GM19455 (cell line): ENCODE measurements around the gene EMC8.

Experiments
- ATAC-seq: cut with Tn5 transposase; IDR thresholded peaks from one replicate; pipeline ENCODE4 v1.9.1; 2021; ENCODE audit not compliant: unreplicated experiment

EMC8 gene

DNA sequence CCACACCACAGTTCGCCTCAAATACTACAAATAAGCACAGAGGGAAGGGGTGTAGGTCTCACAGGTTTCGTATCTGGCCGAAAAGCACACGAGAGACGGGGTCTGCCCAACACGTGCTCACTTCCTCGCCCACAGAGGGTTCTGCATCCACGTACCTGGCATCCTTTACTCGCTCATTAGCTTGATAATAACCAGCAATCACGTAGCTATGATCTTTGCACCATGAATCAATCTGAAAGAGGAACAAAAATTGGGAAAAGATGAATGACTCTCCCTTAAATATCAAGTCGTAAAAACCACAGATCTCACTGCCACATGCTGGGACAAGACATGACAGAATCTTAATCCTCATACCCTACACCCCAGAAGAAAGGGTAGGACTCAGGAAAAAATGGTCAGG, 10.5 kb downstream of the EMC8 start:
- ATAC-seq: no peak

DNA sequence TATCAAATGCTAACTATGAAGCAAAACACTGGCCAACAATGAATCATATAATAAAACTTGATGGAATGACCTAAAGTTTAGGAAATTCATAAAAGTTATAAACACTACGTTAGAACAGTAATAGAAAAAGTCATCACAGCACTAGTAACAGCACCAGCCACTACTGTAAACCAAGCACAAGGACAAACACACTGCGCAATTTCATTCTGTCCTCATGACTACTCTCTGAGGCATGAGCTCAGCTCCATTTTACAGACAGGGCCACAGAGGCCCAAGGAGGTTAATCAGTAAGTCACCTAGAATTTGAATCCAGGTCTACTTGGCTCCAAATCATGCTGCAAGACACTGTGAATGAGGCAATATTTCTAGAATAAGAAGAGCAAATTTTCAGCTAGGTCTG, 13.4 kb downstream of the EMC8 start:
- ATAC-seq: no peak

DNA sequence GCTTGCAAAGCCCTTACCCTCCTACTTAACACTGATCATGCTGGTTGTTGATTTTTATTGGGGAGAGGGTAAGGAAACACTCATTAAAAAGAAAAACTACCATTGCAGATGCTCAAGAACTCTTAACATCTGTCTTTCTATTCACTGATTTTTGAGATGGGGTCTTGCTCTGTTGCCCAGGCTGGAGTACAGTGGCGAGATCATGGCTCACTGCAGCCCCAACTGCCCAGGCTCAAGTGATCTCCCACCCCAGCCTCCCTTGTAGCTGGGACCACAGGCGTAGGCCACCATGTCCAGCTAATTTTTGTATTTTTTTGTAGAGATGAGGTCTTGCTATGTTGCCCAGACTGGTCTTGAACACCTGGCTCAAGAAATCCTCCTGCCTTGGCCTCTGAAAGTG, 14.5 kb downstream of the EMC8 start:
- ATAC-seq: no peak

DNA sequence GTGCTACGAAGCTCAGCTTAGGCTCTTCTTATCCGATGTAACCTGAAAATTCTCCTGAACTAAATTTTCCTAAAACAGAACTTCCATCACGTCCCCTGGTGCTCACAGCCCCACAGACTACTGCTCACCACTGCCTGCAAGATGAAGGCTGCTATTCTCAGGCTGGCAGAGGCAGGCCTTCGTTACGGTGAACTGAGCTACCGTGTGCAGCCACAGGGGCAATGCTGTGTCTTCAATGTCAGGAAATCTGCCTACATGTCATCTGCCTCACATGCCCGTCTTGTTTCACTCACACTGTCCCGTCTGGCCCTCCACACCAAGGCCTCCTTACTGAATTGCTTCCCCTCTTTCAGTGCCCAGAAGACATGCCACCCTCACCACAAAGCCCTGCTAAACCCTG, 15.9 kb downstream of the EMC8 start:
- no peak for ATAC-seq

DNA sequence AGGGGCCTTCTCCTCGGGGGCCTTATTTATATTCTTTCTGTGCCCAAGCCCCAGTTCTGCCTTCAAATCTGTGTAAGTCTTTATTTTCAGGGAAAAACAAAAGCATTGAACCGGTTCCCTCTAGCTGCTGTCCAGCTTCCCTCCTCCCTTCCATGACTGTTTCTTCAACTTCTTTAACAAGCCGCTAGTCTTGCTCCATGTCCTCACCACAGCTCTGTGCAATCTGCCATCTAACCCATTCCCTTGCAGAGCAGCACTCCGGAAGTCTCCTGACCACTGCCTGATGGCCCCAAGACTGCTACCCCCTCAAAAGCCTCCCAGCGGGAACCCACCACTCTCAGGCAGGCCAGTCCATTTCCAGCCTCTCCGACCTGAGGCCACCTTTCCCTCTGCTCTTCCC, 16.9 kb downstream of the EMC8 start:
- ATAC-seq: no peak

DNA sequence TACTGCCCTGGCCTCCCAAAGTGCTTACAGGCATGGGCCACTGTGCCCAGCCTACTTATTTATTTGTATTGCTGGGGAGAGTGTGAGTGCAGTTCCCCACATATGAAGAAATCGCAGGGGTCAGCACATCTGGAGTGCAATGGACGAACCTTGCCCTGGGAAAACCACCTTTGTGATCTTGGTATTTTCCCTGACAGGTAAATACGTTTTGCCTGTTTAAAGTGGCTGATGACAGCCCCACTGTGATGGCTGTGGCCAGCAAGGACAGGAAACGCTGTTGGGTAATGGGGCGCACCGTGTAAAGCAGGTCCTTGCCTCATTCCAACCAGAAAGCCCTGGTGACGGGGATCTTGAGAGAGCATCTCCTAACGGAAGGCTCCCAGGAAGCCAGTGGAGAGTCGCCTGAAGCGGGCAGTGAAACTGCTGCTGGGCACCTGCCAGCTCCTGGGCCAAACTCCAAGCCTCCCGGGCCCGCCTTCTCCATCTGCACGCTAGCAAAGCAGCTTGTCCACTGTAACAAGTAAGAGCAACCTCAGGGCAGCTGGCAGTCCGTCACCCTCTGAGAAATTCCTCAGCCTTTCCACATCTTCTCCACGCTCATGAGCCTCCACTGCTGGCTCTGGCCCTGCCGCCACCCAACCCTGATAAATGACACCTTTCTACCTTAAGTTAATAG, 17.5 kb downstream of the EMC8 start:
- no peak for ATAC-seq

DNA sequence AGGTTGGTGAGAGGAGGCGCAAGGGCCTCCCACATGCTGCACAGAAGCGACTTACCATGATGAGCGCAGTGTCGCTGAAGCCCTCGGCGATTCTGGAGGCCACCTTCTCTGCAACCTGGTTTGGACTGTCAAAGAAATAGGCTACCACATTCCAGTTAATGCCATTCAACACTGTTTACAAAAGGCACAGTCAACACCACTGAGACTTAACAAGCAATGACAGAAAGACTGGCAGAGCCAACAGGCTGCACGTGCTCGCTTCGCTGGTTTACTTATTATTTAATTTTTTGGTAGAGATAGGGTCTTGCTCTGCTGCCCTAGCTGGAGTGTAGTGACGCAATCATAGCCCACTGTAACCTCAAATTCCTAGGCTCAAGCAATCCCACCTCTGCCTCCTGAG, 18.2 kb downstream of the EMC8 start:
- no peak for ATAC-seq

DNA sequence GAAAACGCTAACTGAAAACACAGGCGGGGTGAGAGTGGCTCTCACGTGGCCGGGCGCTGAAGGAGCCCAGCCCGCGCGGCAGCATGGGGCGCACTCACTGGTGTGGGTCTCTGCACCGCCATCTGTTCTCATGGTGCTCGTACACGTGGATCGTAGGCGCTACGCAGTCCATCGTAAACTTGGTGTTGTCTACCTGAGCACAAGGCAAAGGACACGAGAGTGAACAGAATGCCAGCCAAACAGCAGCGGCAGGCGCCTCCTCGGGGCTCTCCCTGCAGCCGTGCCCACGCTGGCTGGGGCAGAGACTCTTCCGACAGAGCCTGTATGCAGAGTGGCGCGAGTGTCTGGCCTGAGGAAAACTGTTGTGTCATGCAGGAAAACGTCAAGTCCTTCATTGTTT, 19.1 kb downstream of the EMC8 start:
- ATAC-seq: no peak

DNA sequence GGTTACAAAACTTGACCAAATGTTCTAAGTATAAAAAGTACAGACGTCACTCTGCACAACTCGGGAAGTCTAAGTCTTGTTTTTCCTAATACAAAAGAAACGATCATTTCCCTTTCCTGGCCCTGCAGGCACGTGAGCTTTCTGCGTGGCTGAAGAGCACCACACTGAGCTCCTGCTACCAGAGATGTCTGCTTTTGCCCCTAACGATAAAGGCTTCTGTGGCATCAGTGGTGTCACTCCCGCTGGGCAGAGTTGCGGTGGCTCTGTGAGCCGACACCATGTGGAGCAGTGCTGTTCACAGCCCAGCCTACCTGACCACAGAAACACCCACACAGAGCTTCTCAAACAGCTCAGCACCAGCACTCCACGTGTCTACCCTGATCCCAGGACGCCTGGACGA, 20.5 kb downstream of the EMC8 start:
- ATAC-seq: no peak

DNA sequence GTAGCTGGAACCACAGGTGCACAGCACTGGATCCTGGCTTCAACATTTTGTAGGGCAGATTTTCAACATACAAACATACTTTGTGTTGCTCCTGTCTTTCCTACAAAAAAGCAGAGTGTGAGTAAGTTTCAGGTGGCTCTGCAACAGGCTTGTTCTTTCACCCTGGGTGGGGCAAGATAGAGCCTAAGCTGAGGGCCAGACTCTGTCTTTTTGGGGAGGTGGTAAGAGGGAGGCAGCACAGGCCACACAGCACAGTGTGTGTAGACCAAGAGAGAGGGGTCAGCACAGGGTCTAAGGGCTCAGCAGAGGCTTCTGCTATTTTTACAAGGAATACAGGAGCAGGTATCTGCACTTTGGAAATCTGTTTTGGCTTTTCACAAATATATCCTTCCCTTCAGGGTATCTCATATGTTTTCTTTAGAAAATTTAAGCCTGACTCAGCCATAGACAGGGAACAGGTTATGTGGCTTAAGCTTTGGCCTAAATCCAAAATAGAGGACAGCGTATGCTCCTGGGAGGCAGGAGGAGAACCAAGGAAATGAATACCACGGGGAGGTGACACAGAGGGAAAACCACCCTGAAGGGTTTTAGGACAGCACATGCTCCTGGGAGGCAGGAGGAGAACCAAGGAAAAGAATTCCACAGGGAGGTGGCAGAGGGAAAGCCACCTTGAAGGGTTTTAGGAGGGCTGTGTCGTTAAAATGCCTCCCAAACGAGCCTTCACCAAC, 21.6 kb downstream of the EMC8 start:
- no peak for ATAC-seq

DNA sequence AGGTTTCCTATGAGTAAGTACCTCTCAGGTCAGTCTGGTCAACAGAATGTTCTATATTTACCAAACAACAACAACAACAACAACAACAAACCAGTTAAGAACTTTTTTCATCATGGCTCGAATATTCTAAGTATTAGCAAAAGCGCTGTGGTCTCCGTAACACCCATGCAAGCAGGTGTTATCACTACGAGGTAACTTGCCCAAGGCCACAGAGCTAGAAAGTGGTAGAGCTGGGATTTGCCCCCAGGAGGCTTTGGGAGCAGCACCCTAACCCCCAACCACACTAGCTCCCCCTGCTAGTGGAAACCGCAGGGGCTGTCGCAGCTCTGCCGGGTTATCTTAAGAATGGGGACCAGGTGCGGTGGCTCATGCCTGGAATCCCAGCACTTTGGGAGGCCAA, 24.5 kb downstream of the EMC8 start:
- no peak for ATAC-seq

DNA sequence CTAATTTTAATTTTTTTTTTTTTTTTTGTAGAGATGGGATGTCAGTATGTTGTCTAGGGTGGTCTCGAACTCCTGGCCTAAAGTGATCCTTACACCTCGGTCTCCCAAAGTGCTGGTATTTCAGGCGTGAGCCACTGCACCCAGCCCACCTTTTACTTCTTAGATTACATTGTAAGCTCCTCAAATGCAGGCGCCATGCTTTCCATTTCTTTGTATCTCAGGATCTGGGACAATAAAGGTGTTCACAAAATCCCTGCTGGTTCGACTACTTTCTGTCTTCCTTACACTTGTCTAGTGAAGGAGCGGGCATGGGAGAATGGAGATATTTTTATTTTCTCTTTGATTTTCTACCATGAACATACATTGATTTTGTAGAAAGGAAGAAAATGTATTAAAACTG, 25.2 kb downstream of the EMC8 start:
- ATAC-seq: no peak

DNA sequence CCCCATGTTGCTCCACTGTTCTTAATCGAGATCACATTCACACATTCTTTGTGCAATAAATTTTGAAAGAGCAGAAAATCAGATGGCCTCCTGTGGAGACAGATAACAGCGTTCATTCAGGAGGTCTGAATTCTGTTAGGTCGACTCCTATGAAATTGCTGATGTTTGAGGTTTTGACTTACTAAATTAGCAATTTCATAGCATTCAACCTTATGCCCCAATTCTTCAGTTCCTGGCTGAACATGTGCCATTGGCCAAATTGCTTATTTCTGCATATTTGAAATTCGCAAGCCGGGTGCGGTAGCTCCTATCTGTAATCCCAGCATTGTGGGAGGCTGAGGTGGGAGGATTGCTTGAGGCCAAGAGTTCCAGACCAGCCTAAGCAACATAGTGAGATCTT, 26.3 kb downstream of the EMC8 start:
- ATAC-seq: no peak

DNA sequence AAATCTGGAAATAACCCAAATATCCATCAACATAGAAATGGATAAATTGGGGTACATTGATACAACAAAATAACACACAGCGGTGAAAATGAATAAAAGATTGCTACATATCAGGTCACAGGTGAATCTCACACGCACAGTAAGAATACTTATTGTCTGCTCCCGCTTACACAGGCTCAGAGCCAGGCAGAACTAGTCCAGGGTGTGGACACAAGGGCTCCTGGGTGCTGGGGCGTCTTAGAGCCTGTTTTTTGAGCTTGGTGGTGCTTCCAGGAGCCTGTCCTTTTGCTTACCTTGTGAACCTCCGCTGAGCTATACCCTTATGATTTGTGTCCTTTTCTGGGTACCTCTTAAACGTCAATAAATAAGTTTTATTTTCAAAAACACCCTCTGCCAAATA, 28.6 kb downstream of the EMC8 start:
- ATAC-seq: no peak

DNA sequence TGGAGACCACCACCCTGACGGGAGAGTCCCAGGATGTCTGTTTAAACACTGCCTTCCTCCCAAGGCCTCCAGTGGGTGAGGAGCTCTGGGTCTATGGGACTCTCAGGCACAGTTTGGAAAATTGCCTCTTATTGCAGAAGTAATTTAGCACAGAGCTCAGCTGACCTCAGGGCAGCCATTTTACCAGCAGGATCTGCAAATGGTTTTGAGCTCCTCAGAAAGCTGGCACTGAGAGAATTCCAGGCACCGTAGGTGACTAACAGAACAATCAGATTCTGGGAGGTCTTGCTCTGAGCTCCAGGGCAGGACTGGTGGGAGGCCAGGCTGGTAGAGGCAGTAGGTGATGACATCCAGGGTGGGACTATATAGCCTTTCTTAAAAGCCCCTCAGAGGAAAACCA, 31.1 kb downstream of the EMC8 start:
- ATAC-seq: no peak

DNA sequence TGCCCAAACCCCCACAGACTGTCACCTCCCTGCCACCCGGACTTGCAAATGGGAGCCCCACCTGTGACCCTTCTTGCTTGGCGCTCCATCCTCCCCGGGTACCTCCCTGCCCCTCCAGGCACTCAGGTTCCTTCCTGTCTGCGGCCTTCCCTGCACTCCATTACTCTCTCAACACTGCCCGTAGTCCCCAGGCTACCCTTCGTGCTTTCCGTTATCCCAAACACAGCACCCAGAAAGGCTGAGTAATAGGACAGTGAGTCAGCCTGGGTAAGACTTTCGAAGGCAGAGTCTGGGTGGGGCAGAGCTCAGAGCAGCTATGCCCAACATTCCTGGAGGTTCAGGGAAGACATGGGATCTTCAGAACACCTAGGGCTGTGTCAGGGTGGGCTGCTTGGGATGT, 31.8 kb downstream of the EMC8 start:
- ATAC-seq: no peak

DNA sequence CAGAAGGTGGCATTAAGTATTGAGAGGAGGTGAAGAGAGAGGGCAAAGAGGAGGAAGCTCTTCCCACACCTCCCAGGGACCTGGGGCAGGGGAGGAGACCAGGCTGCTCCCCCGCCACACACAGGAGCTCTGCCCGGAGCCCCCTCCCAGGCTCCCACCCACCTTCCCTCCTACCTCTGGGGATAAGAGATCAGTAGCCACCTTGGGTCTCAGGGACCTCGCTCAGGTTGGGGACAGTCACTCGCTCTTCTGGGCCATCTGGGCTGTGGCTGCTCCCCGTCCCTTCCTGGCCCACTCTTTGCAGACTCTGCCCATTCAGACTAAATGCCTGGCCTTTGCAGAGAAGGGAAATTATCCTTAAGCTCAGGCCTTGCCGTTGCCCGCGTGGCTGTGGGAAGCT, 33.6 kb downstream of the EMC8 start:
- ATAC-seq: no peak

DNA sequence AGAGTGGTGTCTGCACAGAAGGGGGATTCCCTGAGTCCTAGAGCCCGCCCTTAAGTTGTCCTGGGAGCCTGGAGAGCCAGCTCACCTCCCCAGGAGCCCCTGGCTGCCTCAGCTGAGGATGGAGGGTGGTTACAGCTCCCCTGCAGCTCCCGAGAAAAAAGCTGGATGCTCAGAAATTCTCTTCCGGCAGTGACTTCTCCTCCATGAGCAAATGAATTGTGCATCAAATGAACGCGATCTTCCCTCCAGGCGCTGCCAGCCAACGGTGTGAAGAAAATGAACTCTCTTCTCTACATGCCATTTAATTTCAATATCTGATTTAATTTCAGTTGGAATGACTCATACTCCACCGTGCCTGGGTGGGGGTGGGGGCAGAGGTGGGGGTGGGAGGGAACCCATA, 34.1 kb downstream of the EMC8 start:
- ATAC-seq: no peak

DNA sequence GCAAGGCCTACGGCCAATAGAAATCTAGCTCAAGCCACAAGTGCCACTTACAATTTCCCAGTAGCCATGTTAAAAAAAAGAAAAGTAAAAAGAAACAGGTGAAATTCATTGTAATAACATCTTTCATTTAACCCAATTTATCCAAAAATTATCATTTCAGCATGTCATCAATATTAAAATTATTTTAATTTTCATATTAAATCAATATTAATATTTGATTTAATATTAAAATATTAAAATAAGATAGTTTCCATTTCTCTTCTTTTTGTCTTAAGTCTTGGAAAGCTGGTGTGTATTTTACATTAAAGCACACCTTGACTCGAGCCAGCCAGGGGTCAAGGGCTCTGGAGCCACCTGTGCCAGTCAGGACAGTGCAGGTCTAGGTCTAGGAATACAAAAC, 35.7 kb downstream of the EMC8 start:
- ATAC-seq: no peak

DNA sequence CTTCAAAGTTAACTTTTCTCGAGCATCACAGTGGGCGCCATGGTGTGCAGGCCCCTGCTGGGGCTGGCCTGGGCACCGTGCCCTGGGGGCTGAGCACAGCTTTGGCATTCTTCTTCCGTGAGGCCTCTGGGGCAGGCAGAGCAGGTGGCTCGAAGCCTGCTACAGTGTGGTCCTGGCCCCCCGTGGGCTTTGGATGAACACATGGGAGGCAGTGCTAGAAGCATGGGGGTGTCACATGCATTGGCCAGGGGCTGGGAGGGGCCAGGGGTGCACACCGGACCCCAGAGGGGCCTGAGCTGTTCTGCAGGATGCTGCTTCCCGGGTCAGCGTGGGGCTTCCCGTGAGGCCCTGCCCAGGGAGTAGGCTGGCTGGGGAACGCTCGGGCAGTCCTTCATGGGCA, 36.4 kb downstream of the EMC8 start:
- no peak for ATAC-seq

DNA sequence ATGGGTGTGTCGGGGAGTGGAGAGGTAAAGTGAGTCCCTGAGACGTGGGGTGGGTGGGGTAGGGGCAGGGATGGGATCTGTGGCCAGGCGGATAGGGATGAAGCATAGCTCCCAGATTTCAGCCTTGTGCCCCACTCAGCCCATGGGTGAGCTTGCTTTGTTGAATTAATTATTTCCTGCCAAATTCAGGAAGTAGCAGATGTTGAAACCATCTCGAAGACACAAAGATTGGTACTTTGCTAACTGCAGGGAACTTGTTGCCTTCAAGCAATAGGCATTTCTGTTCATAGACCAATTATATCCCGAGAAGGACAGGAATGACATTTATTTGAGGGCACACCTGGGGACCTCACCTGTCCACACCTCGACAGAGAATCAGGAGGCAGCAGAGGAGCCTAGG, 37.5 kb downstream of the EMC8 start:
- no peak for ATAC-seq

DNA sequence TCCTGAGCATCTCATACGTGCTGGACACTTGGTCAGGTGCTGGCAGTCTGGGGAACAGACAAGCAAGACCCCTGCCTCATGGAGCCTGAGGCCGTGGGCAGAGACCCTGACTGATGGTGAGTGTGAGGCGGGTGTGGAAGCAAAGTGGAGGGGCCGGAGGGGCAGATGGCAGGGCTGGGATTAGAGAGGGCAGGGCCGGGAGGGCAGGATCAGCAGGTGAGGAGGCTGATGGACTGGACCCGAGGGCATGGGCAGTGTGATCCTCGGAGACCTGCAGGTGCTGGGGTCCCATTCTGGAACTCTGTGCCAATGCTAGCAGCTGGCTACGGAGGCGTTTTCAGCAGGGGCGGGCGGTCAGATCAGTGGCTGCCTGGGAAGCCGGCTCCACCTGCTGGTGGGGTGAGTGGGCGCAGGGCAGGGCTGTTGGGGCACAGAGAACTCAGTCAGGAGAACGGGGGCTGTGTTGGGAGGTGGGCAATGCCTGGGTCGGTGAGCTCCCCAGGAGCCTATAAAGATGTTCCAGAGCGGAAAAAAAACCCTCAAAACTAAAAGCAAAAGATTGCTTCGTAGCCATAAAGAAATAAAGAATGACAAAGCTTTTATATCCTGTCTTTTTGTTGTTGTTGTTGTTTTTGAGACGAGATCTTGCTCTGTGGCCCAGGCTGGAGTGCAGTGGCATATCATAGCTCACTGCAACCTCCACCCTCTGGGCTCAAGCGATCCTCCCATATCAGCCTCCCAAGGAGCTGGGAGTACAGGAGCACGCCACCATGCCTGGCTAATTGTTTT, 39.5 kb downstream of the EMC8 start:
- ATAC-seq: no peak
